GM19467 (cell line): Measurements from ENCODE around the gene RPTN.

Experiments used
- ATAC-seq: cut with Tn5 transposase; IDR thresholded peaks from one replicate; pipeline ENCODE4 v1.9.1; 2021; ENCODE audit warnings: mild to moderate bottlenecking, moderate library complexity; ENCODE audit not compliant: unreplicated experiment

The RPTN gene

DNA sequence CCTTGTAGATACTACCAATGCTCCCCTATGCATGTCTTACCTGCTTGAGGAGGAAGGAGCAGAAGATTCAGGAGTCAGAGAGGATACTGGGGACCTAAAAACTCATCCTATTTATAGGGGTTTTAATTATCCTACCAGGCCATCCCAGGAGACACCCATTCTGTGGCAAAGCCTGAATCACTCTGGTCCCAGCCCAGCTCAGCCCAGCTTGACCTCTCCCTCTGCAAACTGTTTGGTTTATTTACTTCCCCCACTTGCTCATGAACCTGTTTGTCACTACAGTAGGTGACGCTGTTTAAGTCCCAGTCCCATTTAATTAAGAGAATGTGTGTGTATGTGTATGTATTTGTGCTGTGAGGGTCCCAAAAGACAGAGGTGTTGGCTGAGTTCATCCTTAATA, at the start of gene RPTN:
Gene RPTN (minus strand): TSS at position 85 of the 400 bp plus-strand sequence. CDS start 1,339 bp downstream, outside the sequence.
- no peak for ATAC-seq

DNA sequence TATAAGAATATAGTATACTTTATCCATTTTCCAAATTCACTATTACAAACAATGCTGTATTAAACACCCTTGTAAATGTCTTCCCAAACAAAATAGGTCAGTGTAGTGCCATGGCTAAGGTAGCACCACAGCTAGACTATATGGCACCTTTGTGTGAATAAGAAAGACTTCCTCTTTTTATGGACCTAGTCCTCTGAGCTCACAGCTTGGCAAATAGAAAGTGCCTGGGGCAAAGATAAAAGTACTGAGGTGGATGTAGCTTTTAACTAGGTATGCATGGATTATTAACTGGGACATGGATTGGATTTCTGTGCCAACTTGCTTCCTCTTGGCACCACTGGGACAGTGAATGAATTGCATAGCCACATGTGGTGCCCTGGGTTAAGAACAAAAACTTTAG, 40.0 kb upstream of the RPTN start:
- ATAC-seq, result no peak

GRCh38 chr1:152197361-152197941, 38.4 kb upstream of the RPTN start:
- ATAC-seq, result no peak

GRCh38 chr1:152191711-152192110, 32.7 kb upstream of the RPTN start:
- ATAC-seq, result no peak

GRCh38 chr1:152191260-152191659, 32.2 kb upstream of the RPTN start:
- ATAC-seq, result no peak

GRCh38 chr1:152190589-152190988, 31.6 kb upstream of the RPTN start:
- ATAC-seq, result no peak

- no peak for ATAC-seq
Measured at GRCh38 chr1:152189657-152190442, 30.8 kb upstream of the RPTN start.

DNA sequence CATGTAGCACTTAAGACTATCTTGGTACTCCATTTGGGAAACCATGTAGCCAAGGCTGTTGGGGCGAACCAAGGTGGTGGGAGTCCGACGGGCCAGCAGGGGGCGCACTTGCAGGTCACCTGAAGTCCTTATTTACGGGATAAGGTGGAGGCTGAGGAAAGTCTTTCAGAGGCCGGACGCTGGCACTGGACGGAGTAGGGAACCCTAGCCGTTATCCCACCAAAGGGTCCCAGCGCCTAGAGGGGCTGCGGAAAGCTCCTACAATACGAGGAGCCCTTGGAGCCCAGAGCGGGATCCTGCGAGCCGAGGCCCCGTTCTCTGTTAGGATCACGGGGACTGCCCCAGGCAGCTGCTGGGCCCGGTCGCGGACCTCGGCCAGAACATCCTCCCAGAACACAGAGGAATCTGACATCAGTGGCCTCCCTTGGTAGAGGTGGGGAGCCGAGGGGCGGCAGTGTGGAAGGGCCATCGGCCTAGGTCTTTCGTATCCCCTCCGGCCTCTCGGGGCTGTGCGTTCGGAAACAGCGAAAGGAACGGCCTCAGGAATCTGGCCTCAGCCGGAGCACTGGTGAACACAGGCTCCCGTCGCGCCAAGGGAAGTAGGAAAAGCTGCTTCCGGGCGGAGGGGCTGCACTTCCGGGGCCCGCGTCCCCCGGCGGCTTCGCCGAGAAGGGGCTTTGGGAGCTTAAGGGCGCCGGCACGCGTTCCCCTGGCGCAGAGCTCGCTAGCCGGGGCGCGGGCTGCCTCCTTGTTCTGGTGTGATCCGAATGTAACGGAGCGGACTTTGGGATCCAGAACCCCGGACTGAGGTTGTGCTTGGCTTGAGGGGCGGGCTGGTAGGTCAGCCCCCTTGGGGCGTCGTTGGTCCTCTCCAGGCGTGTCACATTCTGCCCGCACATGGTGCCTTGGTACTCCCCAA, 29.9 kb upstream of the RPTN start:
- ATAC-seq, result no peak

- no peak for ATAC-seq
Measured at GRCh38 chr1:152186556-152187285, 27.7 kb upstream of the RPTN start.

- ATAC-seq, result no peak
Measured at GRCh38 chr1:152185544-152186391, 26.7 kb upstream of the RPTN start.

GRCh38 chr1:152182944-152183361, 23.9 kb upstream of the RPTN start:
- ATAC-seq, result no peak

- no peak for ATAC-seq
Measured at GRCh38 chr1:152182431-152182830, 23.4 kb upstream of the RPTN start.

GRCh38 chr1:152179566-152179965, 20.5 kb upstream of the RPTN start:
- ATAC-seq, result no peak

- ATAC-seq, result no peak
Measured at GRCh38 chr1:152170287-152170905, 11.4 kb upstream of the RPTN start.

DNA sequence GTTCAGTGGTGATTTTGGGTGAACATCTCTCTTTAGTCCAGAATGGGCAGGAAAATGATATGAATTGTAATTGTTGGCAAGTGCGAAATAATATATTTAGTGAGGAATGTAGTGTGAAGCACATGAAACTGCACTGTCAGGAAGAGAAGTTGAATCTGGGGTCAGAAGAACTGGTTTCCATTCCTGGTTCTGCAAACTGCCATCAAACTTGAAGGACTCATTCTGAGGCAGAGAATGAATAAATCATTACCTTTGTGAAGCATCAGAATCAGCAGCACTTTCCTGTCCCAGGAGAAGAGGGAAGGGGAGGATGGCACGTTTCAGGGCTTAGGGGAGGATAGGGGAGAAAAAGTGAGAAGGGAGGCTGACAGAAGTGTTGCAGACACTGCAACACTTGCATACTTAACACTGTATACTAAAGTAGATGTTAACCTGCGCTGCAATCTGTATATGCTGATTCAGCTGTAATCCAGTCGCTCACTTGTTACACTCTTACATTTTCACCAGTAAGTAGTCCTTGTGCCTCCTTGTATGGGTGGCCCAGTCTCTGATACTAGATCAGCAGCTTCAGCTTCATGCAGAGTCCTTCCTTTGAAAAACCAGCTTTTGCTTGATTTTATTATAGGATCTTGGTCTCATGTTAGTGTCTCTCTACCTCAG, 10.5 kb upstream of the RPTN start:
- ATAC-seq, result no peak

DNA sequence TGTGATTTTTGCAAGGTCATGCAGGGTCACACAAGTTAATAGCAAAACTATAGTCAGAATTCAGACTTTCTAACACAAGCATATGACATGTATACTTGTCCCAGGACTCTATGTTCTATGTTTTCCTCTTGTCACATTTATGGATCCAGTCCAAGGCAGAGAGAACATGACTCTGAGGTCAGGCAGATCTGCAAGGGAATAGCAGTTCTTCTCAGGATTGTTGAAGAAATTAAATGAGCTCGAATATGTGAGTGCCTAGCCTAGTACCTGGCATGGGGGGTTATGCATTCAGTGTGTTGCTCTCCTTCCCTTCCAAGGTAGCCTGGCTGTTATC, 9.5 kb upstream of the RPTN start:
- no peak for ATAC-seq

GRCh38 chr1:152167835-152168534, 9.0 kb upstream of the RPTN start:
- no peak for ATAC-seq

GRCh38 chr1:152166966-152167365, 7.9 kb upstream of the RPTN start:
- no peak for ATAC-seq
